ENCODE results near the gene GRIP2.

Gene GRIP2

GRCh38 chr3:14465425-14465824, 74.7 kb downstream of the GRIP2 start:
- no peak for DNase-seq (ENCODE audit: low read depth)

- no peak for DNase-seq (ENCODE audit: low read depth)
These were observed 75.6 kb downstream of the GRIP2 start for GRCh38 chr3:14464521-14464920.

GRCh38 chr3:14464141-14464465, 76.0 kb downstream of the GRIP2 start:
- no peak for DNase-seq (ENCODE audit: low read depth)

- no peak for DNase-seq (ENCODE audit: low read depth)
These were observed 76.6 kb downstream of the GRIP2 start for GRCh38 chr3:14463330-14464140.

GRCh38 chr3:14462738-14463137, 77.4 kb downstream of the GRIP2 start:
- no peak for DNase-seq (ENCODE audit: low read depth)

- DNase-seq (ENCODE audit: low read depth): no peak
These were observed 78.3 kb downstream of the GRIP2 start for GRCh38 chr3:14461748-14462324.

- DNase-seq (ENCODE audit: low read depth): no peak
These were observed 79.0 kb downstream of the GRIP2 start for GRCh38 chr3:14461006-14461747.

- DNase-seq (ENCODE audit: low read depth): no peak
These were observed 79.7 kb downstream of the GRIP2 start for GRCh38 chr3:14460342-14461005.

- no peak for DNase-seq (ENCODE audit: low read depth)
These were observed 80.4 kb downstream of the GRIP2 start for GRCh38 chr3:14459787-14460186.

- no peak for DNase-seq (ENCODE audit: low read depth)
These were observed 80.8 kb downstream of the GRIP2 start for GRCh38 chr3:14459384-14459783.

- no peak for DNase-seq (ENCODE audit: low read depth)
These were observed 81.5 kb downstream of the GRIP2 start for GRCh38 chr3:14458434-14459275.

GRCh38 chr3:14457999-14458398, 82.1 kb downstream of the GRIP2 start:
- no peak for DNase-seq (ENCODE audit: low read depth)

- no peak for DNase-seq (ENCODE audit: low read depth)
These were observed 82.7 kb downstream of the GRIP2 start for GRCh38 chr3:14457481-14457880.

GRCh38 chr3:14456794-14457193, 83.3 kb downstream of the GRIP2 start:
- no peak for DNase-seq (ENCODE audit: low read depth)

GRCh38 chr3:14455571-14456317, 84.4 kb downstream of the GRIP2 start:
- no peak for DNase-seq (ENCODE audit: low read depth)

- no peak for DNase-seq (ENCODE audit: low read depth)
These were observed 85.4 kb downstream of the GRIP2 start for GRCh38 chr3:14454639-14455310.

GRCh38 chr3:14453876-14454638, 86.1 kb downstream of the GRIP2 start:
- no peak for DNase-seq (ENCODE audit: low read depth)

- DNase-seq (ENCODE audit: low read depth): no peak
These were observed 87.1 kb downstream of the GRIP2 start for GRCh38 chr3:14452740-14453710.
